PFSK-1 (cell line): ENCODE measurements around the gene DISC1.

Experiments
- FOXP2 ChIP-seq: optimal IDR thresholded peaks from 2 replicates; pipeline ENCODE3; 2011; ENCODE audit warnings: borderline replicate concordance, control low read depth, inconsistent platforms; ENCODE audit not compliant: insufficient read depth; ENCODE audit errors: extremely low read length, extremely low read depth
- POLR2AphosphoS5 ChIP-seq: IDR thresholded peaks from 2 replicates; pipeline ENCODE4 v1.6.1; 2012; ENCODE audit warnings: low read depth, mild to moderate bottlenecking, control low read depth, low read length, moderate library complexity
- REST ChIP-seq, 2 experiments: IDR thresholded peaks; 2 replicates each; pipeline versions ENCODE4 v1.6.1 to v1.8.0; 2011 to 2012; ENCODE audit warnings: low read depth in 2 of 2, low read length in 2 of 2, control low read depth in 1 of 2, inconsistent platforms in 1 of 2, mild to moderate bottlenecking in 1 of 2, moderate library complexity in 1 of 2; ENCODE audit not compliant: insufficient read depth in 1 of 2
- SIN3A ChIP-seq: IDR thresholded peaks from 2 replicates; pipeline ENCODE4 v1.6.1; 2012; ENCODE audit warnings: mild to moderate bottlenecking, low read length, moderate library complexity, borderline replicate concordance; ENCODE audit not compliant: insufficient read depth
- TAF1 ChIP-seq: IDR thresholded peaks from 2 replicates; pipeline ENCODE4 v1.6.1; 2012; ENCODE audit warnings: low read length, control low read depth, borderline replicate concordance; ENCODE audit not compliant: insufficient read depth

DISC1 gene

GRCh38 chr1:231799363-231799986 is 172.9 kb downstream of the DISC1 start:
- TF ChIP-seq SIN3A: no peak
- no peak for TF ChIP-seq POLR2AphosphoS5
- no peak for TF ChIP-seq REST (IDR thresholded peaks at IDR 0.05; ENCODE audit: insufficient read depth in 1 of 2, low read depth in 2 of 2, low read length in 2 of 2)
- TF ChIP-seq FOXP2: no peak
- no peak for TF ChIP-seq TAF1

- no peak for TF ChIP-seq REST (IDR thresholded peaks at IDR 0.05; ENCODE audit: insufficient read depth in 1 of 2, low read depth in 2 of 2, low read length in 2 of 2)
- TF ChIP-seq FOXP2: no peak
- TF ChIP-seq POLR2AphosphoS5: no peak
- TF ChIP-seq SIN3A: no peak
- TF ChIP-seq TAF1: no peak
Measured at GRCh38 chr1:231800108-231800507, 173.5 kb downstream of the DISC1 start.

- TF ChIP-seq REST (IDR thresholded peaks at IDR 0.05; ENCODE audit: insufficient read depth in 1 of 2, low read depth in 2 of 2, low read length in 2 of 2) (no peak), FOXP2 (no peak), SIN3A (no peak), POLR2AphosphoS5 (no peak), TAF1 (no peak)
Measured at GRCh38 chr1:231801042-231801585, 174.5 kb downstream of the DISC1 start.

GRCh38 chr1:231803353-231803752 is 176.8 kb downstream of the DISC1 start:
- TF ChIP-seq FOXP2 (no peak), TAF1 (no peak), POLR2AphosphoS5 (no peak), REST (IDR thresholded peaks at IDR 0.05; ENCODE audit: insufficient read depth in 1 of 2, low read depth in 2 of 2, low read length in 2 of 2) (no peak), SIN3A (no peak)

- TF ChIP-seq FOXP2 (no peak), POLR2AphosphoS5 (no peak), SIN3A (no peak), REST (IDR thresholded peaks at IDR 0.05; ENCODE audit: insufficient read depth in 1 of 2, low read depth in 2 of 2, low read length in 2 of 2) (no peak), TAF1 (no peak)
Measured at GRCh38 chr1:231806623-231807495, 180.3 kb downstream of the DISC1 start.
